HG02981 (cell line): Measurements from ENCODE around the gene AGPAT4.

Source experiments
- ATAC-seq: cut with Tn5 transposase; IDR thresholded peaks from one replicate; pipeline ENCODE4 v1.9.1; 2021; ENCODE audit warnings: mild to moderate bottlenecking, moderate library complexity; ENCODE audit not compliant: unreplicated experiment

AGPAT4 gene

DNA sequence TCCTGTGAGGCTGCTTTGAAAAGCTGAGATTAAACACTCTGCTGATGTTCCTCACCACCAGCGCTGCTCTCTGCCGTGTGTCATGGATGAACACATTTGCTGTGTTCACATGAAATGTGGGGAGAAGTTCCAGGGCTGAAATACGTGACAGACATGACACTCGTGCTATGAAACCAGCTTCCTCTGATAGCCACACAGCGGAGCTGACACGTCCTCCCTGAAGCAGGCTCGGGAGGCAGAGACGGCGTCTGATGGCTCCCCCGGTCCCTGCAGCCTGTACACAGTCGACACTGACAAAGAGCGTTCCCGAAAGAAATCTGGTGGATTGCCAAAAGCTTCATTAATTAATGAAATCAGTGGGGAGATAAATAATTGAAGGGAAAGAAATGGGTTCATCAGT lies 17.5 kb downstream of the AGPAT4 start:
- no peak for ATAC-seq

DNA sequence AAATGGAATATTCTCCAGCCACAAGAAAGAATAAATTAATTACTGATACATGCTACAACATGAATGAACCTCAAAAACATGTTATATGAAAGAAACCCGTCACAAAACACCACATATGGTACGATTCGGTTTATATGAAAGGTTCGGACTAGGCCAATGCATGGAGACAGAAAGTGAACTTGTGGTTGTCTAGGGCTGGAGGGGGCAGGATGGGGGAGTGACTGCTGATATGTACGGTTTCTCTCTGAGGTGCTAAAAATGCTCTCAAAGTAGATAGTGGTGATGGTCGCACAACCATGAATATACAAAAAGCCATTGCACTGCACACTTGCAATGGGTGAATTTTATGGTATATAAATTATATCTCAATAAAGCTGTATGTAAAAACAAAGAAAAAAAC lies 18.3 kb downstream of the AGPAT4 start:
- ATAC-seq = no peak

DNA sequence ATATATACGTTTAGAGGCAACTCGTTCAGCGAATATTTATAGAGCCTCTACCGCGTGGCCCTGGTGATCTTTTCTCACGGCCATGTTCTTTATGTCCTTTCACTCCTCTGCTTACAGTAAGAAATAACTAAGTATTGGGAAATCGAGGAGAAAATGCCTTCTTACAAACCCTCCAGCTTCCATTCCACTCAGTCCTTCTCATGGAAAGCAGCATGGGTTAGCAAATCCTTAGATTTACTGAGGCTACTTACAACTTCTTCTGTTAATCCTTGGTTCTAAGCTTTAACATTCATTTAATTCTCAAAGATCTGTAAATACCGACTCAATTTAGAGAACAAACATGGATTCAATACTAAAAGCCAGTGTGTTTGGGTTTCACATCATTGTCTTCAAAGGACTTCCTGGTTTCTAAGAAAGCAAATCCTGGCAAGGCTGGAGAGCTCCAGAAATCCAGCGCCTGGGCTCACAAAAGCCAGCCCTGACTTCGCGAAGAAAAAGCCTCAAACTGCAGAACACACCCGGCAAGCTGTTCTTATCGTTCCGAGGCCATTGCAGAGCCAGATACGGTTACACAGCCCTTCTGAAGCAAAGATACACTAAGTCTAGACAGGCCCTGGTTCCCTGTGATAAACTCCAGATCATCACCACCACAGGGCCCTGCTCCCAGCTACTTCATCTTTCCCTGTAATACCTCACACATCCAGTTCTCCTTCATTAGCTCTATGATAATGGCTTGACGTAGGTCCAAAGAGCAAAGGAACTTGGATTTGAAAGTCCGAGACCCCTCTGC lies 19.2 kb downstream of the AGPAT4 start:
- ATAC-seq = no peak

DNA sequence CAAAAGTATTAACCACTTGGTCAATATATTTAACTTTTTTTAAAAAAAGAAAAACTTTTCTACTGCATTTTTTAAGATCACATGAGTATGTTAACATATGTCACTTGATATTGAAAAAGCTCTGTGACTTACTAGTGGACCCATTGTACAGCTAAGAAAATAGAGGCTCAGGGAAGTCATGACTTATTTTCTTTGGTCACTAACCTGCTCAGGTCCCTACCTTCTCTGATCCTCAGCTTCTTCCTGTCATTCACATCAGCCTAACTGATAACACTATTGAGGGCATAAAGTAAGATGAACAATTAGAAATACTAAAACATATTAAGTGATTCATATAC lies 19.8 kb downstream of the AGPAT4 start:
- no peak for ATAC-seq

DNA sequence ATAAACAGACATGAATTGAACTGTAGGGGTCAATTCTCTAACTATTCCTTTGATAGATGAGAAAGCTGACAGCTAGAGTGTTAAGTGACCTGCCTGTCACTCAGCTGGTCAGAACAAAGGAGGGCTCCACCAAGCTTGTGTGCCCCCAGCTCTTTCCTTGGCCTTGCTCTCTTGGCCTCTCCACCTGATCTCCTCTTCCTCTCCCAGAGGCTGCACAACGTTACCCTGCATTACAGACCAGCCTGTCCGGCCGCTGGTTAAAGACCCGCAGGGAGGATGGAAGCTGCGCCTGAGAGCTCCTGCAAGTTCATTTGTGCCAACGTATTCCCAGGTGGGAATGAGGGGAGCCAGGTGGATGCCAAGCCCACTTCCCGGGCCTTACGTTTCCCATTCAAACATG lies 22.5 kb downstream of the AGPAT4 start:
- no peak for ATAC-seq

DNA sequence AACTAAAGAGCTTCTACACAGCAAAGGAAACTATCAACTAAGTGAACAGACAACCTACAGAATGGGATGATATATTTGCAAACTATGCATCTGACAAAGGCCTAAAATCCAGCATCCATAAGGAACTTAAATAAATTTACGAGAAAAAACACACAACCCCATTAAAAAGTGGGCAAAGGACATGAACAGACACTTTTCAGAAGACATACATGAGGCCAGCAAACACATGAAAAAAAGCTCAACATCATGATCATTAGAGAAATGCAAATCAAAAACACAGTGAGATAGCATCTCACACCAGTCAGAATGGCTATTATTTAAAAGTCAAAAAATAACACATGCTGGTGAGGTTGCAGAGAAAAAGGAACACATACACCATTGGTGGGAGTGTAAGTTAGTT lies 24.5 kb downstream of the AGPAT4 start:
- ATAC-seq = no peak

DNA sequence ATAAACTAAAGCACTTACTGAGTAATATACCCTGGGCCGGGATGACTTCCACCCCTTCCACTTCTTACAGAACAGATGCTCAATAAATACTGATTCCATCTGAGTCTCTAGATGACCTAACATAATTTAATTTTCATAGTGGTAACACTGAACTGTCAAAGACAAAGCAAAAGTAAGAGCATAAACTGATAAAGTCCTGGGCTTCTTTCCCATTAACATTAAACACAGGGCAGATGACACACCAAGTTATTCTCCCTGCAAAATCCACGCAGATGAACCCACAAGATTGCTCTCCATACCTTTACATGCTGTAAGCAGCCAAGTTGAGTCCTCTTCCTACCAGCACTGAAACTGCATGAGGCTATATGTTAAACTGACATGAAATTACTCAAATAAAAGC lies 27.1 kb downstream of the AGPAT4 start:
- no peak for ATAC-seq

DNA sequence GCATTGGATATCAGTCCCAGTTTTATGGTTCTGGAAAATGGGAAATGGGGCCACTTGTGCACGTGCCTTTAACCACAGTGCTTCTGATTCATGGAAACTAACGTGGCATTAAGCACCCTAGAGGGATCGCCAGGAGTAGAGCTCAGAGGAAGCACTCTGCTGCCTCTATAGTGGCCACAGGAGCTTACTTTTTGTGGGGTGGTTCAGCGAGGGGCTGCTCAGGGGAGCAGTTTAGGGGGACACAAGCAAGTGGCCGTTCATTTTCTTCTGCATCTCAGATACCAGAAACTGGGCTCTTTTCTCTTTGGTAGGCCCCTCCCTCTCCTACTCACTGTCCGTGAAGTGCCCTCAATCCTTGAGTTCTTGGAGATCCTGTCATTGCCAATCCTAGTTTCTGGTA lies 28.5 kb downstream of the AGPAT4 start:
- ATAC-seq = no peak

DNA sequence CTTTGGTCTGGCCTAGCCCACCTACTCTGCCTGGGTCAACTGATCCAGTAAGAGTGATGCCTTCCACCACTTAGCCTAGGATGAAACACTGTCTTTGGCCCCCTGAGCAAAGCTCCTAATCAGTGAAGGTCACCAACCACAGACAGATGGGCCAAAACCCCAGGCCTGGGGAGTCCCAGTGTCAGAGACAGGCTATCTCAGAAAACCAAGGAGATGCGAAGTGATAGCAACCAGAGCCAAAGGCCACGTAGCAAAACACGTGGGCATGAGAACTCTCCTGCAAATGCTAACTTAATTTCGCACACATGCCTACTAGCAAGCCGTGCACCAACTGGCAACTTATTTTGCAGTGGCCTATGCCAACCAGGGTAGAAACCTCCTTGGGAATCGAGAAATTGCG lies 29.1 kb downstream of the AGPAT4 start:
- no peak for ATAC-seq

DNA sequence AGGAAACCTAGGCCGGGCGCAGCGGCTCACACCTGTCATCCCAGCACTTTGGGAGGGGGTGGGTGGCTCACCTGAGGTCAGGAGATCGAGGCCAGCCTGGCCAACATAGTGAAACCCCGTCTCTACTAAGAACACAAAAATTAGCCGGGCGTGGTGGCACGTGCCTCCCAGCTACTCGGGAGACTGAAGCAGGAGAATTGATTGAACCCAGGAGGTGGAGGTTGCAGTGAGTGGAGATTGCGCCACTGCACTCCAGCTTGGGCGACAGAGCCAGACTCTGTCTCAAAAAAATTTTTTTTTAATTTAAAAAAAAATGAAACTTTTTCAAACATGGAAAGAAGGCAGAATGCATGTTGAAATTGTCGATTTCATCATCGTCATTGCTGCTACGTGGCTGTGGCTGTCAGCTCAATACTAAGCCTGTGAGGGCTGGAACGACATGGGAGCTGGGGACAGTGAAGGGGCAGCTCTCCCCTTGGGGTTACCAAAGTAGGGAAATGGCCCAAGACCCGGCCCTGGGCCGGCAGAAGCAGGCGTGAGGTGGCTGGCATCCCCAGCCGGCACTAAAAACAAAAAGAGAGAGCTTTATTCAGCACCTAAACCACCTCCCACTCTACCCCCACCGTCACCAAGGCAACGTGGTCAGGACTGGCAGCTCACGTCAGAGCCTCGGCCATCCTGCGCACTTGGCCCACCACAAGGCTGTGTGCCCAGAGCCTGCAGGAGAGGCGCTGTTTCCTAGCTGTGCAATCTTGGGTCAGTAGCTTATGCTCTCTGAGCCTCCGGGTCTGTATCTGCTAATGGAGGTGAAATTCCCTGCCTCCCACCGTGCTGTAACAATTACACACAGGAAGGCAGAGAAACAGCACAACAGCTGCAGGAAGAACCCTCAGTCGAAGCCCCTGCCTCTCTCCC lies 30.8 kb downstream of the AGPAT4 start:
- ATAC-seq = no peak

DNA sequence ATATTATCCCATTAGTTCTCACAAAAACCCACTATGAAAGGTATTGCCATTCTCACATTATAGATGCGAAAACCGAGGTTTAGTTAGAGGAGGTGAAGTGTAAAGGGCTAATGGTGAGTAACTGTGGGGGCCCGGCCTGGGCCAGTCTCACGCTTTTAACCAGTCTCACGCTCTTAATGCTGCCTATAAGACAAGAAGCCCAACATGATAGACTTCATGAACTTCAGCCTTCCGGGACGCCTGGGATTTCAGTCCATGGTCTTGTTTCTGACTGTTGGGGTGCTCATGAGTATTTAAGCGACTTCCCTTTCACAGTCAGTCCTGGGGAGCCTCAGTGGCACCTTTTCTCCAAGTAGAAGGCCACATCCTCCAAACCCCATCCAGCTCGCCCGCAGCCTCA lies 31.7 kb downstream of the AGPAT4 start:
- ATAC-seq = no peak

DNA sequence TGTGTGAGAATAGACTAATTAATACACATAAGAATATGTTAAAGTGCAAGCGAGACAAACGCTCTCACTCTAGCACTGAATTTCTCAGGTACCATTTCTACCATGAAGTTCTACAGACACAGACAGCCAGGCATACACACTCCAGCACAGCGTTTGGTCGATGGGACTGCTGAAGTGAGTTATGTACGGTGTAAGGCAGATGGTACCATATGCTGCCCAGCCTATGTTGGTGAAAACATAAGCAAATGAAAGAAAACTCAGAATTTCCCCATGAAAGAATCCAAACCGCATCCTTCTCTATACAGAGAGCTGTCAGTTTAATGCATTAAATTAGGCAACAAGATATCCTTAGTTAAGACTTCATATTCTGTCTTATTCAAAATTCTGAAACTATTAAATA lies 34.9 kb downstream of the AGPAT4 start:
- no peak for ATAC-seq

DNA sequence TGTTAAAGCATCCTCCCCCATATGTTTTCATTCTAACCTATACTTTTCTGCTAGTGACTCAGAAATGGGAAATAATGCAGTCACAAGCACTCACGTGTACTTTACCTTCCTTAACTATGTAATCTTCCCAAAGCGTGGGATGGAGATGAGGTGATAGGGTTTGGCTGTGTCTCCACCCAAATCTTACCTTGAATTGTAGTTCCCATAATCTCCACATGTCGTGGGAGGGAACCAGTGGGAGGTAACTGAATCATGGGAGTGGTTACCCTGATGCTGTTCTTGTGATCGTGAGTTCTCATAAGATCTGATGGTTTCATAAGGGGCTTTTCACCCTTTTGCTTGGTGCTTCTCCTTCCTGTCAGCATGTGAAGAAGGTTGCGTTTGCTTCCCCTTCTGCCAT lies 35.4 kb downstream of the AGPAT4 start:
- ATAC-seq = no peak

DNA sequence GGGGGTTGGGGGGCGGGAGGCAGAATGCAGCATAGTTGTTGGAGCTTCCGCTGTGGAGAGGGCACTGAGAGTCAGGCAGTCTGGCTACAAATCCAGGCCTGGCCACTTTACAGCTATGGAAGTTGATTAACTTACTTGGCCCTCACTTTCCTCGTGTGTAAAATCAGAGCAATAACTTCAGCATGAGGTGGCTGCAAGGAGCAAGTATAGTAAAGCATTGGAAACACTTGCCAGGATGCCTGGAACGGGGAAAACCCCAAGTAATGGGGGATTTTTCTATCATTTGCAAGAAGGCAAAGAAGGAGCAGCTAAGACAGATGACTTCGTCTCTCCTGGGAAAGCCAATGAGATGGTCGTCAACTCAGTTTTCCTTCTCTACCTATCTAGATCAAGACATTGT lies 35.8 kb downstream of the AGPAT4 start:
- no peak for ATAC-seq

DNA sequence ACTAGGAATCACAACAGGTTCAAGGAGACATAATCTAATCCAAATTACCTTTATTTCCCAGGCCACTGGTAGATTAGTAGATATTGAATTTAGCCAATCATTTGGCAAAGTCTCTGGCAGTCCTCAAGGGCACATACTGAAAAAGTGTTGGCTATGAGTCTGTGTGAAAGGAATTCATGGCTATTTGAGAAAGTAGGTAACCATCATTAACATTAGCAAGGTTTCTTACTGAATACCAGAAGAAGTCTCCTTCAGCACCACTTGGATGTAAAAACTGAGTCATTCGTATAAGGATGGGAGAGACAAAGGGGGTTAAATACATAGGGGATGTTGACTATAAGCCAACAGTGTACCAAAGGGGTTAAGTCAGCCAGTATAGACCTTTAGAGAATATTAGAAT lies 36.7 kb downstream of the AGPAT4 start:
- ATAC-seq = no peak

DNA sequence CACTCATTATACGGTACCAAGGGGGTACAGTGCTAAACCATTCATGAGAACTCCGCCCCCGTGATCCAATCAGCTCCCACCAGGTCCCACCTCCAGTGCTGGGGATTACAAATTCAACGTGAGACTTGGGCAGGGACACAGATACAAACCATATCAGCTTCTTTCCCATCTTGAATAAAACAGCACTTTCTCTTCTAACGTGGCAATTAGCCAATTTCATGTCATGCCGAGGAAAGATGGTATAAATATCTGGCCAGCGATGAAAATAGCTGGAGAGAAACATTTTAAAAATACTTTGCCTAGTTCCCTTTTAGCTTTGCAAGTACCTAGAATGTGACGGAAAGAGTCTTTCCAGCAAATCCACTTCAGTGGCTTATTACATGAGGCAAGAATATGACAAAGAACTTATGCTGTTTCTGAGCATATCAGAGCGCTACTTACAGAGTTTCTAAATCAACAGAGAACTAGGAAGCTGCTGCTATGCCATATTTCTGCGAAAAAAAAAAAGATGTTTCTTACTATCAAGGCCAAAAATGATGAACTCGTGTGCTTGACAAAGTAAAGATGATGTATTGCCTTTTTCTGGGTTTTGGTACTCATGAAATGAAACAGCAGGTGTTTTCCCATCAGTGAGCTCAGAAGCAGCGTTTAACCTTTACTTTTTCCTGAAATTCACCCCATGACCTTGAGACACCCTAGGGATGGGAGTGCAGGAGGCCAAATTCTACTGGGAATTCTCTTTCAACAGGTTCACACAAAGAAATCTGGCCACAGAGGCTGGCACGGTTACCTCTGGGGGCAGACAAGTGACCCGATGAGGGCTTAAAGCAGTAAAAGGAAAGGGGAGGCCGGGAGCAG lies 37.9 kb downstream of the AGPAT4 start:
- peak; percentile 60 for ATAC-seq

DNA sequence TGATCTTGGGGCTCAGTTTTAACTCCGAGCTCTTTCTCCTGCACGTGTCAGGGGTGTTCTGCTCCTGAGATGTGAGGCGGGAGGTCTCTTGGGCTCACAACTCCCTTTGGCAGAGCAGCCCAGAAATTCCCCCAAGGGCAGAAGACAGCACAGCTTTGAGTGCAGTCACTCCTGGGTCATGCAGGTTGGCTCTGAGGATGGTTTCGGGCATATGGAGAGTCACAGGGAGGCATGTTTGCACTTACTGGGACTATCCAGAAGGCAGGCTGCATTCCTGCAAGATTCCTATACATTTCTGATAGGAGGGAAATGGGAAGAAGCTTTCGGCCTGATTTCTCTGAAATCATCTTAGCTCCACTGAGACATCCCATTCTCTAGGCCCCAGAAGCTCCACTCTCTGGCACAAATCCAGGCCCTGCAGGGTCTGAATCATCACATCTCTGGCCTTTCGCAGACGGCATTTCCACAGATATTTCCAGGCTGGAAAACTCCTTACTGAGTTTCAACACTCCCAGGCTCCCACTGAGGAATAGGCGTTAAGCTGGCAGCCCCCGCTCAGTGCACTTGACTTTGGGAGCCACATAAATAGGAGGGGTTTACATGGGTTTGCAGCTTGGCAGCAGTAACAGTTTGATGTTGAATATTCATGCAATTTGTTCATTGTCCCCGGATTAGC lies 39.7 kb downstream of the AGPAT4 start:
- no peak for ATAC-seq

DNA sequence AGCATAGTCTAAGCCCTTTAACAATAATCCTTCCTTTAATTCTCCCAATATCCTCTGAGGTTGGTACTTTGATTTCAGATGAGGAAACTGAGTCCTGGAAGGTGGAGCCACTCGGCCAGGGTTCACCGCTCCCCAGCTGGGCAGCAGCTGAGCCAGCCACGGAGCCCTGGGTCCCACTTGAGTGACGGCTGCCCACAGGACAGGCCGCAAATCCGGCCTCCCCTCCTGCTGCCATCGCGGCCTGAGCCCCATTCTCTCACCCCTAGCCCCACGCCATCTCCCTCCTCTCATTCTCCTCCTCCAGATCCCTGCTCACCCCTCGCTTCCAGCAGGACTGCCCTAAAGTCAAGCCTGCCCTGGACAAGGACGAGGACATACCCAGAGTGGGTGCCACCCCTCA lies 41.4 kb downstream of the AGPAT4 start:
- ATAC-seq = no peak

DNA sequence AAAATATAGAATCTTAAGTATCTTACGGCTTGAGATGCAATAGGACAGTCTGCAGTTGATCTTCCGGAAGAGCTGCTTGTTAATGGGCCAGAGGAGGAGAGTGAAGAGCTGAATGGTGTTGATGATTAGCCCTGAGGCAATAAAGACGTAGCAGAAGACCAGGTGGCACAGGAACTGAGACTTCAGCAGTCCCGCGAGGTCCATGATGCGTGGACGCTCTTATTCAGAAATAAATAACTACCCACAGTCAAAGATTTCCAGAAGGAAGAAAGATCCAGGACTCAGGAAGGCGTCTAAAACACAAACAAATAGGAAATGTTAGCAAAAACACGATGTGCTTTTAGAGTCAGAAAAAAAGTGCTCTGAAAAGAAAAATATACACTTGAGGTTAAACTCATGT lies 41.9 kb downstream of the AGPAT4 start:
- ATAC-seq = no peak

DNA sequence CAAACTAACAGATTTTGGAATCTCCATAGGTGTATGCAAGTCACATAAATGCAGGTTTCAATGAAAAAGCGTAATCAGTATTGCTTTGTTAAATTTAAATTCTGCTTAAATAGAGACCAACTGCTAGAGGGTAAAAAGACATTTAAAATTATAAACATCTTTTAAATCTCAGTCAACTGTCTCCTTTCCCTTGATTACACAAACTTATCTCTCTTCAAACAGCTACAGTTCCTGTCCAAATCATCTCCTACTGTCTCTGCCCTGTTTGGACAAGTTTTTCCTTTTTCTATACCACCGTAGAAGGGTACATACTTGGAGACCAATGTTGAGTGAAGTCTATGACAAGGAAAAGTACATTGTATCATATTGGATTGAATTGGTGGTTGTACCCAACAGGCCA lies 43.5 kb downstream of the AGPAT4 start:
- no peak for ATAC-seq
